ENCODE results near the gene ARL6.

DNA sequence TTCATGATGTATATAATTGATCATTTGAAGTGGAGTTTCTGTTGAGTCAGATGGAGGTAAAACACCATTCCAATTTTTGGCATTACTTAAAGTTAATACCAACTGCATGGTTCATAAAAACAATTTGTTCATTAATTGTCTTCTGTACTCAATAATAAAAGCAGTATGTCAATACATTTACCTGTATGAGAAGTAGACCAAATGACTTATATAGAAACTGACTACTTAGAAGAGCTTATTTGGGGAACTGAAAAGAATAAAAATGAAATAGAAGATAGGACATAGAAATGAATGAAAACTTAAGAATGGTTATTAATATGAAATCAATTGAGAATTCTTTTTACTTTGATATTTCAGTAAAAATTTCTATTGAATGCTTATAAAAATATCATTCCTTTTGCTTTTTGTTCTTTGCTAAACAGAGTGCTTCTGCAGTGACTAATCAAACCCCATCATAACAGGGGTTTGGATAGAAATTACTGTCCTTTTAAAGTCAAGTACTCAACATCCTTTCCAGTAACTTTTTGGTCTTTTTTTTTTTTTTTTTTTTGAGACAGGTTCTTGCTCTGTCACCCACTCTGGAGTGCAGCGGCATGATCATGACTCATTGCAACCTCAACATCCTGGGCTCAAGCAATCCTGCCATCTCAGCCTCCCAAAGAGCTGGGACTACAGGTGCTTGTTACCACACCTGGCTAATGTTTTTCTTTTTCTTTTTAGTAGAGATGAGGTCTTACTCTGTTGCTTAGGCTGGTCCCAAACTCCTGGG is 50.8 kb downstream of the ARL6 start:
- TF ChIP-seq, protein P1, sequence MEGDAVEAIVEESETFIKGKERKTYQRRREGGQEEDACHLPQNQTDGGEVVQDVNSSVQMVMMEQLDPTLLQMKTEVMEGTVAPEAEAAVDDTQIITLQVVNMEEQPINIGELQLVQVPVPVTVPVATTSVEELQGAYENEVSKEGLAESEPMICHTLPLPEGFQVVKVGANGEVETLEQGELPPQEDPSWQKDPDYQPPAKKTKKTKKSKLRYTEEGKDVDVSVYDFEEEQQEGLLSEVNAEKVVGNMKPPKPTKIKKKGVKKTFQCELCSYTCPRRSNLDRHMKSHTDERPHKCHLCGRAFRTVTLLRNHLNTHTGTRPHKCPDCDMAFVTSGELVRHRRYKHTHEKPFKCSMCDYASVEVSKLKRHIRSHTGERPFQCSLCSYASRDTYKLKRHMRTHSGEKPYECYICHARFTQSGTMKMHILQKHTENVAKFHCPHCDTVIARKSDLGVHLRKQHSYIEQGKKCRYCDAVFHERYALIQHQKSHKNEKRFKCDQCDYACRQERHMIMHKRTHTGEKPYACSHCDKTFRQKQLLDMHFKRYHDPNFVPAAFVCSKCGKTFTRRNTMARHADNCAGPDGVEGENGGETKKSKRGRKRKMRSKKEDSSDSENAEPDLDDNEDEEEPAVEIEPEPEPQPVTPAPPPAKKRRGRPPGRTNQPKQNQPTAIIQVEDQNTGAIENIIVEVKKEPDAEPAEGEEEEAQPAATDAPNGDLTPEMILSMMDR (IDR thresholded peaks at IDR 0.05): no peak
- TF ChIP-seq POLR2A (IDR thresholded peaks at IDR 0.05): no peak

Data from vagina (tissue), 2 donors.